ENCODE measurements around the gene CABCOCO1. TPM values are rescaled to one million over a fixed set of nuclear protein-coding genes. Genes with fewer than 3 reads are reported as not detected.
"Not testable (repeated sequence)": the region's sequence is repeated elsewhere in the genome, so short reads cannot be mapped to it uniquely, and the experiment has no call there.

The CABCOCO1 gene
- total and polyA plus RNA-seq, 7 donors: 0.10 to 3.1 (median 0.68) TPM; not detected in 2

GRCh38 chr10:61733358-61733940 is 70.7 kb downstream of the CABCOCO1 start:
- TF ChIP-seq POLR2A (IDR thresholded peaks at IDR 0.05) (no peak), EP300 (IDR thresholded peaks at IDR 0.05) (no peak), POLR2AphosphoS5 (IDR thresholded peaks at IDR 0.05) (no peak)
- TF ChIP-seq, protein P1, sequence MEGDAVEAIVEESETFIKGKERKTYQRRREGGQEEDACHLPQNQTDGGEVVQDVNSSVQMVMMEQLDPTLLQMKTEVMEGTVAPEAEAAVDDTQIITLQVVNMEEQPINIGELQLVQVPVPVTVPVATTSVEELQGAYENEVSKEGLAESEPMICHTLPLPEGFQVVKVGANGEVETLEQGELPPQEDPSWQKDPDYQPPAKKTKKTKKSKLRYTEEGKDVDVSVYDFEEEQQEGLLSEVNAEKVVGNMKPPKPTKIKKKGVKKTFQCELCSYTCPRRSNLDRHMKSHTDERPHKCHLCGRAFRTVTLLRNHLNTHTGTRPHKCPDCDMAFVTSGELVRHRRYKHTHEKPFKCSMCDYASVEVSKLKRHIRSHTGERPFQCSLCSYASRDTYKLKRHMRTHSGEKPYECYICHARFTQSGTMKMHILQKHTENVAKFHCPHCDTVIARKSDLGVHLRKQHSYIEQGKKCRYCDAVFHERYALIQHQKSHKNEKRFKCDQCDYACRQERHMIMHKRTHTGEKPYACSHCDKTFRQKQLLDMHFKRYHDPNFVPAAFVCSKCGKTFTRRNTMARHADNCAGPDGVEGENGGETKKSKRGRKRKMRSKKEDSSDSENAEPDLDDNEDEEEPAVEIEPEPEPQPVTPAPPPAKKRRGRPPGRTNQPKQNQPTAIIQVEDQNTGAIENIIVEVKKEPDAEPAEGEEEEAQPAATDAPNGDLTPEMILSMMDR (IDR thresholded peaks at IDR 0.05): peak in 2 of 4 experiments; percentile 27 to 47
- Histone ChIP-seq H3K4me3 (no peak overlapping the region), H3K4me1 (peaks cover 0 to 14% (median 9%) of the 10 kb centered on the region in 4 donors), H3K27me3 (no peaks in the 10 kb centered on the region), H3K9me3 (no peaks in the 10 kb centered on the region), H3K36me3 (no peaks in the 10 kb centered on the region), H3K27ac (no peak overlapping the region)
- no peak for DNase-seq
- intact Hi-C loops (cut with DNase I): loop anchor here (5.0 to 10.0 kb wide), 3 partner anchors 449 to 916 kb away; no protein-coding TSS in a partner anchor
- 84 to 91% methylated on average over 1 of the region's 1 CpG for WGBS, 2 donors

- H3K4me3 ChIP-seq: no peak overlapping the region
- H3K9me3 ChIP-seq: no peaks in the 10 kb centered on the region
- intact Hi-C loops (cut with DNase I): loop anchor here (10.0 kb wide), 2 partner anchors 451 to 591 kb away; no protein-coding TSS in a partner anchor
- no peak for DNase-seq
- H3K4me1 ChIP-seq: peaks cover 0 to 14% (median 9%) of the 10 kb centered on the region in 4 donors
- no peaks in the 10 kb centered on the region for H3K36me3 ChIP-seq
- 95 to 98% methylated on average over 3 of the region's 3 CpGs for WGBS, 2 donors
- H3K27ac ChIP-seq: no peak overlapping the region
- no peak for TF ChIP-seq POLR2A (IDR thresholded peaks at IDR 0.05)
- no peak for TF ChIP-seq POLR2AphosphoS5 (IDR thresholded peaks at IDR 0.05)
- no peak for TF ChIP-seq EP300 (IDR thresholded peaks at IDR 0.05)
- TF ChIP-seq, protein P1 (IDR thresholded peaks at IDR 0.05): no peak
- H3K27me3 ChIP-seq: no peaks in the 10 kb centered on the region
Observed at GRCh38 chr10:61735882-61736281, 73.2 kb downstream of the CABCOCO1 start.

- not testable (repeated sequence) for H3K27me3 ChIP-seq, H3K36me3 ChIP-seq, H3K4me3 ChIP-seq, H3K4me1 ChIP-seq, H3K27ac ChIP-seq, DNase-seq, H3K9me3 ChIP-seq
- intact Hi-C loops (cut with DNase I): loop anchor here (10.0 kb wide), 2 partner anchors 453 to 593 kb away; no protein-coding TSS in a partner anchor
- 72 to 92% methylated on average over 6 of the region's 6 CpGs for WGBS, 2 donors
Observed at GRCh38 chr10:61737455-61737854, 74.7 kb downstream of the CABCOCO1 start.

DNA sequence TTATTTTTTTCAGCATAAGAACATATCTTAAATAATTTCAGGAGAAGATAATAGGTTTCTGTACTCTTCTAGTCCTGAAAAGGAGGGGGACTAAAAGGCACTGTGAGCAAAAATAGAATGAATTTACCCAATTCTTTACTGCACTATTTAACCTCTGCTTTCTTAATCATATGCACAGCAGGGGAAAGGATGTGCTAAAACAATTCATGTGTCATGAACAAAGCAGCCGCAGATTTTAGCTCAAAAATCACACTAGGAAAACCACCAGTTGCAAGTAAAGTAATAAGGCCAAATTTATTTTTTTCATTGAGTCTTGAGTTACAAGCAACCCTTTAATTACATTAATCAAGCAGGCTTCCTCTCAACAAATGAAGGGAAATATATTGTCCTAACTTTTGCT is 80.1 kb downstream of the CABCOCO1 start:
- H3K4me3 ChIP-seq: no peak overlapping the region
- intact Hi-C loops (cut with DNase I): no loop called here
- H3K9me3 ChIP-seq: peaks cover 0 to 3% (median 0%) of the 10 kb centered on the region in 4 donors
- peaks cover 0 to 7% (median 0%) of the 10 kb centered on the region in 4 donors for H3K4me1 ChIP-seq
- no peaks in the 10 kb centered on the region for H3K27me3 ChIP-seq
- TF ChIP-seq POLR2A (IDR thresholded peaks at IDR 0.05) (no peak), EP300 (IDR thresholded peaks at IDR 0.05) (no peak), POLR2AphosphoS5 (IDR thresholded peaks at IDR 0.05) (no peak)
- TF ChIP-seq, protein P1 (IDR thresholded peaks at IDR 0.05): no peak
- no peaks in the 10 kb centered on the region for H3K36me3 ChIP-seq
- no peak overlapping the region for H3K27ac ChIP-seq
- WGBS, 2 donors: 89 to 94% methylated on average over 1 of the region's 1 CpG
- no peak for DNase-seq

GRCh38 chr10:61744469-61744868 is 81.7 kb downstream of the CABCOCO1 start:
- Histone ChIP-seq H3K27ac (no peak overlapping the region), H3K36me3 (no peaks in the 10 kb centered on the region), H3K27me3 (no peaks in the 10 kb centered on the region), H3K4me1 (peaks cover 0 to 13% (median 3%) of the 10 kb centered on the region in 4 donors), H3K9me3 (peaks cover 0 to 3% (median 0%) of the 10 kb centered on the region in 4 donors), H3K4me3 (no peak overlapping the region)
- intact Hi-C loops (cut with DNase I): no loop called here
- DNase-seq: no peak
- 98 to 99% methylated on average over 1 of the region's 1 CpG for WGBS, 2 donors
- TF ChIP-seq, protein P1 (IDR thresholded peaks at IDR 0.05): peak in 1 of 4 experiments; percentile 18
- no peak for TF ChIP-seq POLR2A (IDR thresholded peaks at IDR 0.05)

Measured in sigmoid colon (tissue), 7 donors.